Measurements from ENCODE around the gene CPAMD8. TPM values are rescaled to one million over a fixed set of nuclear protein-coding genes. Genes with fewer than 3 reads are reported as not detected.

The CPAMD8 gene
- total and polyA plus RNA-seq, 9 of the 15 experiments (the other 6 are each of a cell fraction or from before 2014, with no cell fraction given), result 0.20 to 2.1 (median 1.3) TPM

GRCh38 chr19:17055636-17056035, 29.0 kb upstream of the CPAMD8 start (continued):
- TF ChIP-seq, protein P1, sequence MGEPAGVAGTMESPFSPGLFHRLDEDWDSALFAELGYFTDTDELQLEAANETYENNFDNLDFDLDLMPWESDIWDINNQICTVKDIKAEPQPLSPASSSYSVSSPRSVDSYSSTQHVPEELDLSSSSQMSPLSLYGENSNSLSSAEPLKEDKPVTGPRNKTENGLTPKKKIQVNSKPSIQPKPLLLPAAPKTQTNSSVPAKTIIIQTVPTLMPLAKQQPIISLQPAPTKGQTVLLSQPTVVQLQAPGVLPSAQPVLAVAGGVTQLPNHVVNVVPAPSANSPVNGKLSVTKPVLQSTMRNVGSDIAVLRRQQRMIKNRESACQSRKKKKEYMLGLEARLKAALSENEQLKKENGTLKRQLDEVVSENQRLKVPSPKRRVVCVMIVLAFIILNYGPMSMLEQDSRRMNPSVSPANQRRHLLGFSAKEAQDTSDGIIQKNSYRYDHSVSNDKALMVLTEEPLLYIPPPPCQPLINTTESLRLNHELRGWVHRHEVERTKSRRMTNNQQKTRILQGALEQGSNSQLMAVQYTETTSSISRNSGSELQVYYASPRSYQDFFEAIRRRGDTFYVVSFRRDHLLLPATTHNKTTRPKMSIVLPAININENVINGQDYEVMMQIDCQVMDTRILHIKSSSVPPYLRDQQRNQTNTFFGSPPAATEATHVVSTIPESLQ (CRISPR knock-in tag; IDR thresholded peaks at IDR 0.05), result no peak
- TF ChIP-seq, protein P2, sequence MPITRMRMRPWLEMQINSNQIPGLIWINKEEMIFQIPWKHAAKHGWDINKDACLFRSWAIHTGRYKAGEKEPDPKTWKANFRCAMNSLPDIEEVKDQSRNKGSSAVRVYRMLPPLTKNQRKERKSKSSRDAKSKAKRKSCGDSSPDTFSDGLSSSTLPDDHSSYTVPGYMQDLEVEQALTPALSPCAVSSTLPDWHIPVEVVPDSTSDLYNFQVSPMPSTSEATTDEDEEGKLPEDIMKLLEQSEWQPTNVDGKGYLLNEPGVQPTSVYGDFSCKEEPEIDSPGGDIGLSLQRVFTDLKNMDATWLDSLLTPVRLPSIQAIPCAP (CRISPR knock-in tag; IDR thresholded peaks at IDR 0.05; ENCODE audit: borderline replicate concordance), result no peak
- no peak for TF ChIP-seq ZNF830 (CRISPR knock-in tag; IDR thresholded peaks at IDR 0.05)

DNA sequence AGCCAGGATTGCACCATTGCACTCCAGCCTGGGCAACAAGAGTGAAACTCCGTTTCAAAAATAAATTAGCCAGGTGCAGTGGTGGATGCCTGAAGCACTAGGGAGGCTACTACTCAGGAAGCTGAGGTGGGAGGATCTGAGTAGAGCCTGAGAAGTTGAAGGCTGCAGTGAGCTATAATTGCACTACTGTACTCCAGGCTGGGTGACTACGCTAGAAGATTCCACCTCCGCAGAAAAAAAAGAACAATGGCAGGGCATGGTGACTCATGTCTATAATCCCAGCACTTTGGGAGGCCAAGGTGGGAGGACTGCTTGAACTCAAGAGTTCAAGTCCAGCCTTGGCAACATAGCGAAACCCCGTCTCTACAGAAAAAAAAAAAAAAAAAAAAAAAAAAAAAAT, 28.1 kb upstream of the CPAMD8 start:
- Histone ChIP-seq H3K79me2 (ENCODE audit: control insufficient read depth, insufficient read depth, low read length) (no peaks in the 10 kb centered on the region), H3K9ac (ENCODE audit: insufficient read depth in 1 of 2, low read depth in 2 of 2, low read length in 2 of 2) (no peak overlapping the region), H3K9me1 (ENCODE audit: control insufficient read depth, insufficient read depth, low read length) (no peaks in the 10 kb centered on the region), H4K20me1 (replicated peaks; ENCODE audit: control insufficient read depth, insufficient read depth, low read length) (peaks cover 9% of the 10 kb centered on the region; the same call in 1 of the 2 replicates), H3K9me3 (replicated peaks; ENCODE audit: control insufficient read depth, insufficient read depth, low read depth, low read length) (no peaks in the 10 kb centered on the region), H3K36me3 (ENCODE audit: control insufficient read depth, insufficient read depth, low read length) (peaks cover 88% of the 10 kb centered on the region), H3K4me1 (replicated peaks in 1 of 2; ENCODE audit: control insufficient read depth in 2 of 2, insufficient read depth in 2 of 2, low read length in 2 of 2) (no peaks in the 10 kb centered on the region), H3K4me2 (ENCODE audit: insufficient read depth, low read length) (no peak overlapping the region), H2AFZ (ENCODE audit: low read depth, low read length) (no peak overlapping the region), H3K27ac (ENCODE audit: extremely low read depth, low read depth, low read length) (no peak overlapping the region), H3K27me3 (ENCODE audit: control insufficient read depth in 2 of 2, insufficient read depth in 2 of 2, low read length in 2 of 2) (no peaks in the 10 kb centered on the region), H3K4me3 (no peak overlapping the region)
- FAIRE-seq (no peak), ATAC-seq (no peak), DNase-seq (ENCODE audit: extremely low read depth in 1 of 4, low spot score in 3 of 4) (no peak)
- TF ChIP-seq NR1H2 (CRISPR knock-in tag; IDR thresholded peaks at IDR 0.05), result no peak
- no peak for TF ChIP-seq IFI16 (CRISPR knock-in tag; IDR thresholded peaks at IDR 0.05)
- no peak for TF ChIP-seq HLTF (IDR thresholded peaks at IDR 0.05)
- no peak for TF ChIP-seq SMAD3 (CRISPR knock-in tag; conservative IDR thresholded peaks at IDR 0.05)
- POLR2A ChIA-PET, result no interaction called here
- in situ Hi-C loops (cut with MboI), result no loop called here
- intact Hi-C loops (cut with micrococcal nuclease), result no loop called here
- WGBS (ENCODE audit: insufficient coverage, low coverage, missing lambda C conversion rate), result 82% methylated on average over 3 of the region's 5 CpGs
- CTCF ChIA-PET (ENCODE audit: low intra/inter-chr PET ratio), result interaction anchor here (0.6 to 1.2 kb wide), 2 partner anchors 12 to 283 kb away, joined by 3 to 7 read pairs; no protein-coding TSS in a partner anchor
- BruUV-seq (replicated peaks), result no TSS peak
